GM04504 (cell line): ENCODE results near the gene ZNF135.
A peak's percentile ranks its signal among the peaks of the same experiment; 100 is the strongest.

Experiments
- DNase-seq: peaks from one replicate; pipeline ENCODE4 v3.0.0-alpha.2; 2012; ENCODE audit warnings: low read depth

ZNF135 gene

DNA sequence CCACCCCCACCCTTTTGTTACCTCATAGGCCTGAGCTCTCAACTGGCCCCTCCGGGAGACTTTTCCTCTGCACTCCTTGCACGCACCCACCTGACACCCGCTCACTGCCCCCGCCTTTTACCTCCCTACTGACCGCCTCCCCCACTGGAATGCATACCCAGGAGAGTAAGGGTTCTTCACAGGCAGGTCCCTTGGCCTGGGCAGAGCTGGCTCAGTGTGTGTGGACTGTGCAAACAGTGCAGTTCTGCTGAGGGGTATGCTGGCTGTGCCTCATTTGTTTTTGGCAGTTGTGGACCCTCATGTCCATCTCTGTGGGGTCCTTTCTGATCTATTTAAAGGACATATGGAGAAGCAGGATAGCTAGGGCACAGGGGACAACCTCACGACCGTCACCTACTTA is 34.0 kb downstream of the ZNF135 start:
- no peak for DNase-seq

- no peak for DNase-seq
These were observed 36.2 kb downstream of the ZNF135 start for GRCh38 chr19:58095328-58095727.

GRCh38 chr19:58096884-58097283 is 37.8 kb downstream of the ZNF135 start:
- no peak for DNase-seq

GRCh38 chr19:58097349-58097748 is 38.3 kb downstream of the ZNF135 start:
- no peak for DNase-seq

GRCh38 chr19:58097781-58098681 is 38.9 kb downstream of the ZNF135 start, which contains the start of gene ZSCAN18:
TSS of gene ZSCAN18 (minus strand) at chr19:58098231. CDS start at chr19:58090267, 7,964 bp downstream.
- peak; percentile 84 for DNase-seq

GRCh38 chr19:58098682-58098998 is 39.6 kb downstream of the ZNF135 start:
- no peak for DNase-seq

DNA sequence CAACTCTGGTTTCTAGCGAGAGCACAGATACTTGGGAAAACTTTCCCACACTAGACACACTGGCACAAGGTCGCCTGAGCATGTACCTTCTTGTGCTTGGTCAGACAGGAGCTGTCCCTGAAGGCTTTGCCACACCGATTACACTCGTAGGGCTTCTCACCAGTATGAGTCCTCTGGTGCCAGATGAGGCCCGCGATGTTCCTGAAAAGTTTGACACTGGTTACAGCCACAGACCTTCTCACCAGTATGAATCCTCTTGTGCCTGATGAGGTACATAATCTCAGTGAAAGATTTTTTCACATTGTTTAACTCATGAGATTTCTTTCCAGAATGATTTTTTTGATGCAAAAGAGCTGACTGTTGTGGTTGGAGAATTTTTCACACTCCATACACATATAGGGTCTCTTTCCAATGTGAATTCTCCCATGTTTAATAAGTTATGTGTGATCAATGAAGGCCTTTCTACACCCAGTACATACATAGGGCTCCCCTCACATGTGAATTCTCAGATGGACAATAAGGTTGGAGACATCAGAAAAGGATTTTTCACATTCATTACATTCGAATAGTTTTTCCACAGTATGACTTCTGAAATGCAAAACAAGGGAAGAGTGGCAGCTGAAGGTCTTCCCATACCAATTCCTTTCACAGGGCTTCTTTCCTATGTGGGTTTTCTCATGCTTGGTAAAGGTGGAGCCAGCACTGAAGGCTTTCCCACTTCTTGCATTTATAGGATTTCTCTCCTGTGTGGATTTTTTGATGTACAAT is 48.9 kb downstream of the ZNF135 start:
- no peak for DNase-seq

- DNase-seq, result no peak
These were observed 49.4 kb downstream of the ZNF135 start for GRCh38 chr19:58108546-58108817.

- DNase-seq, result no peak
These were observed 58.9 kb downstream of the ZNF135 start for GRCh38 chr19:58117841-58118575.

DNA sequence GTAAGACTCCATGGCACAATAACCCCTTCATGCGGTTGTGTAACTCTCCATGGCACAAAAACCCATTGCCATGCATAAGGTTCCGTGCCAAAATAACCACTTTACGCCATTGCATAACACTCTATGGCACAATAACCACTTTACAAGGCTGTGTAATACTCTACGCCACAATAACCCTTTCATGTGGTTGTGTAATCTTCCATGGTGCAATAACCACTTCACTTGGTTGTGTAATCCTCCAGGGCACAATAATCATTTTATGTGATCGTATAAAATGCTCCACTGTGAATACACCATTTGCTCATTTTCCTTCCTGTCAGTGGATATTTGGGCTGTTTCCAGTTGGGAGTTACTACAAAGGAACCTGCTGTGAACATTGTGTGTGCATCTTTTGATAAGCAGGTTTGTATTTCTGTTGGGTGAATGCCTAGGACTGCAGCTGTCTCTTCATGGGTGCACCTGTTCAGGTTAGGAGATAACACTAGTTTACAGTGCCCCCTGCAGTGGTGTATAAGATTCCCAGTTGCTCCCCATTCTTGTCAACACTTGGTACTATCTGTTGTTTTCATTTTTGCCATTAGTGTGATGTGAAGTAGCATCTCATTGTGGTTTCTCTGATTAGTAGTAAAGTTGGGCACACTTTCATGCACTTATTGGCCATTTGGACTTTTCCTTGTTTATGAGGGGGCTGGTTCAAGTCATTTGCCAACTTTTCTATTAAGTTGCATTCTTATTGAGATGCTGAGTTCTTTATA is 60.1 kb downstream of the ZNF135 start:
- no peak for DNase-seq
